HepG2 (cell line): ENCODE data around the gene MLYCD. TPM values are rescaled to one million over a fixed set of nuclear protein-coding genes. Genes with fewer than 3 reads are reported as not detected.

Source experiments
- ATAC-seq: fragments of 200-7000 bp; cut with Tn5 transposase; 3 replicates; pipeline ENCODE4 v1.9.1; 2020; ENCODE audit warnings: mild to moderate bottlenecking, moderate library complexity
- BruUV-seq: library from RNA; stranded (reverse); fragments of 400-500 nt; replicated peaks from 2 replicates; lab custom pipeline; 2021; lab: Mats Ljungman, UMichigan
- CTCF ChIA-PET: fragments of 300-600 bp; formaldehyde crosslinking; extraction: SDS; loops from one replicate; lab custom pipeline; 2021; ENCODE audit warnings: low total read pairs, inconsistent platforms, low intra/inter-chr PET ratio; lab: Yijun Ruan, JAX
- POLR2A ChIA-PET: fragments of 350-600 bp; sonication (Branson Sonifier 250); formaldehyde crosslinking; loops from one replicate; lab custom pipeline; 2020; ENCODE audit warnings: antibody characterized with exemption, inconsistent platforms; lab: Yijun Ruan, JAX
- DNase-seq: peaks from one replicate; pipeline ENCODE4 v3.0.0-alpha.2; 2015; ENCODE audit warnings: low spot score
- FAIRE-seq: peaks from 3 replicates; lab custom pipeline; 2011; peaks lifted over from hg19 to GRCh38; lab: Jason Lieb, UNC
- H2AFZ ChIP-seq: one replicate; pipeline ENCODE4 v1.6.1; 2011; ENCODE audit warnings: low read length, inconsistent platforms
- H3K27ac ChIP-seq: fragments of 300-600 bp; 3 replicates; pipeline ENCODE4 v1.8.0; 2011; ENCODE audit warnings: mixed run types, mild to moderate bottlenecking, mixed read lengths, low read length, inconsistent platforms; ENCODE audit not compliant: insufficient read depth; ENCODE audit errors: extremely low read length
- H3K27me3 ChIP-seq, 2 experiments: fragments of 200-600 bp in 1 of 2; 2 replicates in 1 of 2; 3 replicates in 1 of 2; pipeline versions ENCODE4 v1.6.0 to v1.8.0; 2011; ENCODE audit warnings: low read length in 2 of 2, mild to moderate bottlenecking in 2 of 2, moderate library complexity in 2 of 2, inconsistent platforms in 1 of 2; ENCODE audit not compliant: insufficient read depth in 2 of 2, control insufficient read depth in 1 of 2
- H3K36me3 ChIP-seq, 2 experiments: fragments of 200-600 bp in 1 of 2; replicated peaks in 1 of 2; 2 replicates in 1 of 2; 3 replicates in 1 of 2; pipeline versions ENCODE4 v1.5.1 to v1.8.0; 2011; ENCODE audit warnings: low read length in 2 of 2, inconsistent platforms in 1 of 2; ENCODE audit not compliant: insufficient read depth in 2 of 2, control insufficient read depth in 1 of 2
- H3K4me1 ChIP-seq: 2 replicates; pipeline ENCODE4 v1.5.1; 2012; ENCODE audit warnings: low read length, inconsistent platforms; ENCODE audit not compliant: insufficient read depth
- H3K4me2 ChIP-seq: 2 replicates; pipeline ENCODE4 v1.6.0; 2011; ENCODE audit warnings: low read depth, low read length, inconsistent platforms
- H3K4me3 ChIP-seq, 3 experiments: fragments of 200-600 bp in 1 of 3; sonication (generic), shearing (Covaris generic) in 1 of 3; replicated peaks in 1 of 3; 2 replicates each; pipeline ENCODE4 v1.5.1; 2011 to 2016; ENCODE audit warnings: low read length in 3 of 3, inconsistent platforms in 2 of 3, low read depth in 2 of 3, mild to moderate bottlenecking in 2 of 3, control low read depth in 1 of 3, mixed read lengths in 1 of 3; ENCODE audit not compliant: insufficient read depth in 1 of 3
- H3K79me2 ChIP-seq: one replicate; pipeline ENCODE4 v1.6.1; 2011; ENCODE audit warnings: low read length, inconsistent platforms; ENCODE audit not compliant: insufficient read depth
- H3K9ac ChIP-seq: 2 replicates; pipeline ENCODE4 v1.6.0; 2011; ENCODE audit warnings: mild to moderate bottlenecking, low read depth, low read length, inconsistent platforms; ENCODE audit not compliant: insufficient read depth
- H3K9me3 ChIP-seq: 2 replicates; pipeline ENCODE4 v1.5.1; 2012; ENCODE audit warnings: mild to moderate bottlenecking, low read length
- H4K20me1 ChIP-seq: 2 replicates; pipeline ENCODE4 v1.6.0; 2011; ENCODE audit warnings: inconsistent platforms, mild to moderate bottlenecking, low read length, moderate library complexity; ENCODE audit not compliant: insufficient read depth
- ARNT ChIP-seq: fragments of 450-650 bp; IDR thresholded peaks from 2 replicates; pipeline ENCODE4 v1.6.1; 2017
- GPN1 ChIP-seq: sonication (generic); formaldehyde crosslinking; IDR thresholded peaks from 2 replicates; pipeline ENCODE4 v1.5.1; 2020; ENCODE audit warnings: missing genetic modification reagents, borderline replicate concordance
- KDM1A ChIP-seq: IDR thresholded peaks from 2 replicates; pipeline ENCODE4 v1.6.1; 2016; ENCODE audit warnings: missing compliant biosample characterization
- REL ChIP-seq: sonication (generic); formaldehyde crosslinking; conservative IDR thresholded peaks from 2 replicates; pipeline ENCODE4 v1.8.0; 2022; ENCODE audit warnings: mild to moderate bottlenecking, missing genetic modification reagents, moderate library complexity
- SPEN ChIP-seq: sonication (generic); formaldehyde crosslinking; IDR thresholded peaks from 2 replicates; pipeline ENCODE4 v1.5.1; 2020; ENCODE audit warnings: low read depth, mild to moderate bottlenecking, missing genetic modification reagents
- ZFP36 ChIP-seq: fragments of 150-350 bp; IDR thresholded peaks from 2 replicates; pipeline ENCODE4 v1.6.1; 2018; ENCODE audit warnings: borderline replicate concordance, low read length, low read depth; ENCODE audit not compliant: partially characterized antibody
- ZNF17 ChIP-seq: sonication (generic); formaldehyde crosslinking; IDR thresholded peaks from 2 replicates; pipeline ENCODE4 v1.5.0; 2020; ENCODE audit warnings: mild to moderate bottlenecking, missing genetic modification reagents
- ZNF329 ChIP-seq: sonication (generic); formaldehyde crosslinking; IDR thresholded peaks from 2 replicates; pipeline ENCODE4 v1.9.0; 2021; ENCODE audit warnings: low read depth, mild to moderate bottlenecking, missing genetic modification reagents
- ZNF350 ChIP-seq: sonication (generic); formaldehyde crosslinking; IDR thresholded peaks from 2 replicates; pipeline ENCODE4 v1.4.0; 2020; ENCODE audit warnings: mild to moderate bottlenecking, low read depth, missing genetic modification reagents, borderline replicate concordance
- ZNF841 ChIP-seq: sonication (generic); formaldehyde crosslinking; IDR thresholded peaks from 2 replicates; pipeline ENCODE4 v1.8.1; 2023; ENCODE audit warnings: missing genetic modification reagents, borderline replicate concordance
- WGBS: methylation state at CpG from one replicate; pipeline ENCODE4 v1.1.6; 2017; ENCODE audit warnings: low lambda C conversion rate; 5-methylcytosine and 5-hydroxymethylcytosine counted together
- in situ Hi-C: cut with HindIII; loops from 2 replicates; pipeline ENCODE4 v1.10.0; 2017; ENCODE audit warnings: low pct_unique_long_range_greater_than_20kb; ENCODE audit not compliant: extremely low pct_ligation_motif_present
- intact Hi-C: fragments of 100-400 bp; cut with micrococcal nuclease; formaldehyde crosslinking; loops from one replicate; pipeline ENCODE4 v1.10.0; 2022; ENCODE audit not compliant: unreplicated experiment
- polyA plus RNA-seq, 8 experiments: library from polyadenylated mRNA; depleted of rRNA in 3 of 8; stranded (reverse) in 7 of 8; unstranded in 1 of 8; fragments of >200 nt; fragmentation: Illumina TruSeq in 4 of 8; extraction: Trizol in 4 of 8; gene quantifications; 2 replicates each; pipeline versions ENCODE4 v1.2.1 to v1.2.3, GENCODE V29; 2011 to 2016; ENCODE audit warnings: low read depth in 4 of 8, missing spikeins in 1 of 8, mixed read lengths in 1 of 8; ENCODE audit not compliant: insufficient read depth in 1 of 8
- total RNA-seq, 5 experiments: library from RNA; depleted of rRNA; stranded (reverse); fragments of >200 nt; fragmentation: Illumina TruSeq; extraction: Trizol; gene quantifications; 2 replicates each; pipeline ENCODE4 v1.2.3, GENCODE V29; 2016; ENCODE audit warnings: low read depth in 1 of 5
- TF ChIP-seq, protein P1 (sequence below): sonication (generic); formaldehyde crosslinking; IDR thresholded peaks from one replicate; pipeline ENCODE4 v1.5.1; 2020; ENCODE audit warnings: mild to moderate bottlenecking, missing genetic modification reagents; ENCODE audit errors: not compliant biosample characterization
- TF ChIP-seq, protein P2 (sequence below): sonication (generic); formaldehyde crosslinking; conservative IDR thresholded peaks from 2 replicates; pipeline ENCODE4 v1.4.0; 2020; ENCODE audit warnings: mild to moderate bottlenecking, missing genetic modification reagents, moderate library complexity

MLYCD gene
- total and polyA plus RNA-seq, 2 of the 13 experiments (the other 11 are each of a cell fraction or from before 2014, with no cell fraction given) = 1.8 to 4.0 TPM

DNA sequence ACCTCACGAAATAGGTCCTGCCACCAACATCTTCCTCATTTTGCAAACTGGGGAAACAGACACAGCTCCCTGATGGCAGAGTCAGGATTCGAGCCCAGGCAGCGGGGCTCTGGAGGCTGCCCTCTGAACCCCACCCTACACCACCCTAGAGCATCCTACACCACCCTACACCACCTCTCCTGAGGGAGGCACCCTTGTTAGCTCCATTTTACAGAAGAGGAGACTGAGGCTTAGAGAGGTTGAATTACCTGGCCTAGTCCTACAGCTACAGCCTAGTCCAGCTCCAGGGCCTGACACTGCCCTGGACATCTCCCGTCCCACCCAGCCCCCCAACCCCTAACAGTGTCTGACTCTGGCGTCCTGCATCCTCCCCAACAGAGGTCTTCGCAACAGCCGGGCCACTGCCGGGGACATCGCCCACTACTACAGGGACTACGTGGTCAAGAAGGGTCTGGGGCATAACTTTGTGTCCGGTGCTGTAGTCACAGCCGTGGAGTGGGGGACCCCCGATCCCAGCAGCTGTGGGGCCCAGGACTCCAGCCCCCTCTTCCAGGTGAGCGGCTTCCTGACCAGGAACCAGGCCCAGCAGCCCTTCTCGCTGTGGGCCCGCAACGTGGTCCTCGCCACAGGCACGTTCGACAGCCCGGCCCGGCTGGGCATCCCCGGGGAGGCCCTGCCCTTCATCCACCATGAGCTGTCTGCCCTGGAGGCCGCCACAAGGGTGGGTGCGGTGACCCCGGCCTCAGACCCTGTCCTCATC is 65.9 kb downstream of the MLYCD start:
- intact Hi-C loops = no loop called here
- POLR2A ChIA-PET = interaction anchor here (2.9 kb wide), 1 partner anchor 11 kb away, joined by 12 read pairs; the partner anchor contains the start of gene OSGIN1
- no peak for DNase-seq
- TF ChIP-seq ZNF329 (CRISPR knock-in tag) = no peak
- no peak for TF ChIP-seq ZNF841 (CRISPR knock-in tag)
- no peak for TF ChIP-seq ARNT
- no peak for TF ChIP-seq ZNF17 (CRISPR knock-in tag)
- TF ChIP-seq ZNF350 (CRISPR knock-in tag) = no peak
- TF ChIP-seq, protein P1, sequence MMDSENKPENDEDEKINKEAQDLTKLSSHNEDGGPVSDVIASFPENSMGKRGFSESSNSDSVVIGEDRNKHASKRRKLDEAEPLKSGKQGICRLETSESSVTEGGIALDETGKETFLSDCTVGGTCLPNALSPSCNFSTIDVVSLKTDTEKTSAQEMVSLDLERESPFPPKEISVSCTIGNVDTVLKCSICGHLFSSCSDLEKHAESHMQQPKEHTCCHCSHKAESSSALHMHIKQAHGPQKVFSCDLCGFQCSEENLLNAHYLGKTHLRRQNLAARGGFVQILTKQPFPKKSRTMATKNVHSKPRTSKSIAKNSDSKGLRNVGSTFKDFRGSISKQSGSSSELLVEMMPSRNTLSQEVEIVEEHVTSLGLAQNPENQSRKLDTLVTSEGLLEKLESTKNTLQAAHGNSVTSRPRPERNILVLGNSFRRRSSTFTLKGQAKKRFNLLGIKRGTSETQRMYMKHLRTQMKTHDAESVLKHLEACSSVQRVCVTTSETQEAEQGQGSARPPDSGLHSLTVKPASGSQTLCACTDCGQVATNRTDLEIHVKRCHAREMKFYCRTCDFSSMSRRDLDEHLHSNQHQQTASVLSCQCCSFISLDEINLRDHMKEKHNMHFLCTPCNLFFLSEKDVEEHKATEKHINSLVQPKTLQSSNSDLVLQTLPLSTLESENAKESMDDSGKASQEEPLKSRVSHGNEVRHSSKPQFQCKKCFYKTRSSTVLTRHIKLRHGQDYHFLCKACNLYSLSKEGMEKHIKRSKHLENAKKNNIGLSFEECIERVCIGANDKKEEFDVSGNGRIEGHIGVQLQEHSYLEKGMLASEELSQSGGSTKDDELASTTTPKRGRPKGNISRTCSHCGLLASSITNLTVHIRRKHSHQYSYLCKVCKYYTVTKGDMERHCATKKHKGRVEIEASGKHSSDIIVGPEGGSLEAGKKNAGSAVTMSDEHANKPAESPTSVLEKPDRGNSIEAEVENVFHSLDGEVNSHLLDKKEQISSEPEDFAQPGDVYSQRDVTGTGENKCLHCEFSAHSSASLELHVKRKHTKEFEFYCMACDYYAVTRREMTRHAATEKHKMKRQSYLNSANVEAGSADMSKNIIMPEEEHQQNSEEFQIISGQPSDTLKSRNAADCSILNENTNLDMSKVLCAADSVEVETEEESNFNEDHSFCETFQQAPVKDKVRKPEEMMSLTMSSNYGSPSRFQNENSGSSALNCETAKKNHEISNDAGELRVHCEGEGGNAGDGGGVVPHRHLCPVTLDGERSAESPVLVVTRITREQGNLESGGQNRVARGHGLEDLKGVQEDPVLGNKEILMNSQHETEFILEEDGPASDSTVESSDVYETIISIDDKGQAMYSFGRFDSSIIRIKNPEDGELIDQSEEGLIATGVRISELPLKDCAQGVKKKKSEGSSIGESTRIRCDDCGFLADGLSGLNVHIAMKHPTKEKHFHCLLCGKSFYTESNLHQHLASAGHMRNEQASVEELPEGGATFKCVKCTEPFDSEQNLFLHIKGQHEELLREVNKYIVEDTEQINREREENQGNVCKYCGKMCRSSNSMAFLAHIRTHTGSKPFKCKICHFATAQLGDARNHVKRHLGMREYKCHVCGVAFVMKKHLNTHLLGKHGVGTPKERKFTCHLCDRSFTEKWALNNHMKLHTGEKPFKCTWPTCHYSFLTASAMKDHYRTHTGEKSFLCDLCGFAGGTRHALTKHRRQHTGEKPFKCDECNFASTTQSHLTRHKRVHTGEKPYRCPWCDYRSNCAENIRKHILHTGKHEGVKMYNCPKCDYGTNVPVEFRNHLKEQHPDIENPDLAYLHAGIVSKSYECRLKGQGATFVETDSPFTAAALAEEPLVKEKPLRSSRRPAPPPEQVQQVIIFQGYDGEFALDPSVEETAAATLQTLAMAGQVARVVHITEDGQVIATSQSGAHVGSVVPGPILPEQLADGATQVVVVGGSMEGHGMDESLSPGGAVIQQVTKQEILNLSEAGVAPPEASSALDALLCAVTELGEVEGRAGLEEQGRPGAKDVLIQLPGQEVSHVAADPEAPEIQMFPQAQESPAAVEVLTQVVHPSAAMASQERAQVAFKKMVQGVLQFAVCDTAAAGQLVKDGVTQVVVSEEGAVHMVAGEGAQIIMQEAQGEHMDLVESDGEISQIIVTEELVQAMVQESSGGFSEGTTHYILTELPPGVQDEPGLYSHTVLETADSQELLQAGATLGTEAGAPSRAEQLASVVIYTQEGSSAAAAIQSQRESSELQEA = no peak
- no peak for TF ChIP-seq KDM1A
- TF ChIP-seq GPN1 = no peak
- no peak for TF ChIP-seq SPEN (CRISPR knock-in tag)
- no peak for TF ChIP-seq REL
- TF ChIP-seq, protein P2, sequence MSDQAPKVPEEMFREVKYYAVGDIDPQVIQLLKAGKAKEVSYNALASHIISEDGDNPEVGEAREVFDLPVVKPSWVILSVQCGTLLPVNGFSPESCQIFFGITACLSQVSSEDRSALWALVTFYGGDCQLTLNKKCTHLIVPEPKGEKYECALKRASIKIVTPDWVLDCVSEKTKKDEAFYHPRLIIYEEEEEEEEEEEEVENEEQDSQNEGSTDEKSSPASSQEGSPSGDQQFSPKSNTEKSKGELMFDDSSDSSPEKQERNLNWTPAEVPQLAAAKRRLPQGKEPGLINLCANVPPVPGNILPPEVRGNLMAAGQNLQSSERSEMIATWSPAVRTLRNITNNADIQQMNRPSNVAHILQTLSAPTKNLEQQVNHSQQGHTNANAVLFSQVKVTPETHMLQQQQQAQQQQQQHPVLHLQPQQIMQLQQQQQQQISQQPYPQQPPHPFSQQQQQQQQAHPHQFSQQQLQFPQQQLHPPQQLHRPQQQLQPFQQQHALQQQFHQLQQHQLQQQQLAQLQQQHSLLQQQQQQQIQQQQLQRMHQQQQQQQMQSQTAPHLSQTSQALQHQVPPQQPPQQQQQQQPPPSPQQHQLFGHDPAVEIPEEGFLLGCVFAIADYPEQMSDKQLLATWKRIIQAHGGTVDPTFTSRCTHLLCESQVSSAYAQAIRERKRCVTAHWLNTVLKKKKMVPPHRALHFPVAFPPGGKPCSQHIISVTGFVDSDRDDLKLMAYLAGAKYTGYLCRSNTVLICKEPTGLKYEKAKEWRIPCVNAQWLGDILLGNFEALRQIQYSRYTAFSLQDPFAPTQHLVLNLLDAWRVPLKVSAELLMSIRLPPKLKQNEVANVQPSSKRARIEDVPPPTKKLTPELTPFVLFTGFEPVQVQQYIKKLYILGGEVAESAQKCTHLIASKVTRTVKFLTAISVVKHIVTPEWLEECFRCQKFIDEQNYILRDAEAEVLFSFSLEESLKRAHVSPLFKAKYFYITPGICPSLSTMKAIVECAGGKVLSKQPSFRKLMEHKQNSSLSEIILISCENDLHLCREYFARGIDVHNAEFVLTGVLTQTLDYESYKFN (CRISPR knock-in tag) = no peak
- no peak for TF ChIP-seq ZFP36

More for the DNA sequence above, 65.9 kb downstream of the MLYCD start:
- peaks cover 31 to 53% of the 10 kb centered on the region in 2 experiments; a peak in 4 of 5 replicates for H3K36me3 ChIP-seq
- ATAC-seq = peak; percentile 1; the same call in 1 of the 3 replicates
- CTCF ChIA-PET = no interaction called here
- no peak overlapping the region for H2AFZ ChIP-seq
- no peak overlapping the region for H3K4me3 ChIP-seq
- H3K9ac ChIP-seq = no peak overlapping the region
- peaks cover 10% of the 10 kb centered on the region; the same call in 1 of the 2 replicates for H4K20me1 ChIP-seq
- H3K27me3 ChIP-seq = 0 out of 5 replicates have a peak, but pooled peaks cover 0 to 3% of the 10 kb centered on the region in 2 experiments
- H3K4me1 ChIP-seq = no peaks in the 10 kb centered on the region
- no peaks in the 10 kb centered on the region for H3K79me2 ChIP-seq
- no TSS peak for BruUV-seq
- 98% methylated on average over 24 of the region's 26 CpGs for WGBS
- no peak overlapping the region for H3K27ac ChIP-seq
- no peak for FAIRE-seq
- no peaks in the 10 kb centered on the region for H3K9me3 ChIP-seq
- in situ Hi-C loops = loop anchor here (25.0 kb wide), 1 partner anchor 222 kb away; the partner anchor contains the start of genes ADAD2 and TAF1C
- H3K4me2 ChIP-seq = no peak overlapping the region
